ENCODE data around the gene HCRTR1.

HCRTR1 gene

GRCh38 chr1:31617218-31617915, at the start of gene HCRTR1:
TSS of gene HCRTR1 (plus strand) at chr1:31617689. CDS start at chr1:31619193, 1,504 bp downstream.
- no peak for DNase-seq (ENCODE audit: low read depth)
- H3K4me3 ChIP-seq (ENCODE audit: low read depth, low read length), result no peak within 1 kb of the TSS
- no peak for TF ChIP-seq CTCF (IDR thresholded peaks at IDR 0.05; ENCODE audit: low read depth, low read length, missing control alignments)

GRCh38 chr1:31567956-31568570, 49.4 kb upstream of the HCRTR1 start:
- no peak for DNase-seq (ENCODE audit: low read depth)
- no peak for TF ChIP-seq CTCF (IDR thresholded peaks at IDR 0.05; ENCODE audit: low read depth, low read length, missing control alignments)
- H3K4me3 ChIP-seq (ENCODE audit: low read depth, low read length), result no peak overlapping the region

- DNase-seq (ENCODE audit: low read depth), result no peak
- TF ChIP-seq CTCF (IDR thresholded peaks at IDR 0.05; ENCODE audit: low read depth, low read length, missing control alignments), result no peak
- H3K4me3 ChIP-seq (ENCODE audit: low read depth, low read length), result no peak overlapping the region
Measured at GRCh38 chr1:31568895-31569595, 48.4 kb upstream of the HCRTR1 start.

- TF ChIP-seq CTCF (IDR thresholded peaks at IDR 0.05; ENCODE audit: low read depth, low read length, missing control alignments), result no peak
Measured at GRCh38 chr1:31569596-31570173, 47.8 kb upstream of the HCRTR1 start.

GRCh38 chr1:31570228-31570627, 47.3 kb upstream of the HCRTR1 start:
- no peak overlapping the region for H3K4me3 ChIP-seq (ENCODE audit: low read depth, low read length)
- no peak for DNase-seq (ENCODE audit: low read depth)
- no peak for TF ChIP-seq CTCF (IDR thresholded peaks at IDR 0.05; ENCODE audit: low read depth, low read length, missing control alignments)

More at GRCh38 chr1:31569596-31570173, 47.8 kb upstream of the HCRTR1 start:
- DNase-seq (ENCODE audit: low read depth), result no peak
- no peak overlapping the region for H3K4me3 ChIP-seq (ENCODE audit: low read depth, low read length)

- no peak overlapping the region for H3K4me3 ChIP-seq (ENCODE audit: low read depth, low read length)
- TF ChIP-seq CTCF (IDR thresholded peaks at IDR 0.05; ENCODE audit: low read depth, low read length, missing control alignments), result no peak
- no peak for DNase-seq (ENCODE audit: low read depth)
Measured at GRCh38 chr1:31570906-31571305, 46.6 kb upstream of the HCRTR1 start.

Data from GM12864 (cell line).